SJCRH30 (cell line): ENCODE results near the gene FHIT. TPM values are rescaled to one million over a fixed set of nuclear protein-coding genes. Genes with fewer than 3 reads are reported as not detected.
A peak's percentile ranks its signal among the peaks of the same experiment; 100 is the strongest.
"Not testable (repeated sequence)": the region's sequence is repeated elsewhere in the genome, so short reads cannot be mapped to it uniquely, and the experiment has no call there.

Experiments used
- DNase-seq, 2 experiments: peaks; one replicate each; pipeline ENCODE4 v3.0.0-alpha.2; 2015 to 2020
- H3K27ac ChIP-seq: fragments of 250-450 bp; sonication (Bioruptor Pico); 2 replicates; pipeline ENCODE4 v1.5.1; 2020; ENCODE audit warnings: mild to moderate bottlenecking, moderate library complexity
- H3K27me3 ChIP-seq: fragments of 250-450 bp; sonication (Bioruptor Pico); 2 replicates; pipeline ENCODE4 v1.5.1; 2020; ENCODE audit warnings: mild to moderate bottlenecking, moderate library complexity
- H3K36me3 ChIP-seq: fragments of 250-450 bp; sonication (Bioruptor Pico); 2 replicates; pipeline ENCODE4 v1.5.1; 2020; ENCODE audit warnings: mild to moderate bottlenecking, moderate library complexity
- H3K4me1 ChIP-seq: fragments of 250-450 bp; sonication (Bioruptor Pico); 2 replicates; pipeline ENCODE4 v1.5.1; 2020; ENCODE audit warnings: mild to moderate bottlenecking, moderate library complexity
- H3K4me3 ChIP-seq: fragments of 250-450 bp; sonication (Bioruptor Pico); 2 replicates; pipeline ENCODE4 v1.5.1; 2020; ENCODE audit warnings: mild to moderate bottlenecking, moderate library complexity
- H3K9me3 ChIP-seq: fragments of 250-450 bp; sonication (Bioruptor Pico); replicated peaks from 2 replicates; pipeline ENCODE4 v1.5.1; 2020; ENCODE audit warnings: mild to moderate bottlenecking, moderate library complexity
- total RNA-seq: library from RNA; depleted of rRNA; stranded (reverse); fragments of >200 nt; shearing (Covaris generic); gene quantifications from 2 replicates; pipeline ENCODE4 v1.2.3, GENCODE V29; 2014

FHIT gene
- total RNA-seq, 1 experiment from 2014 or later = 2.2 TPM

- Histone ChIP-seq H3K4me3 (no peak overlapping the region), H3K27ac (no peak overlapping the region), H3K36me3 (no peaks in the 10 kb centered on the region), H3K27me3 (no peaks in the 10 kb centered on the region), H3K9me3 (no peaks in the 10 kb centered on the region), H3K4me1 (no peaks in the 10 kb centered on the region)
- no peak for DNase-seq
Observed at GRCh38 chr3:61081554-61081953, 169.7 kb downstream of the FHIT start.

- H3K9me3 ChIP-seq = no peaks in the 10 kb centered on the region
- no peak for DNase-seq
- no peak overlapping the region for H3K27ac ChIP-seq
- H3K36me3 ChIP-seq = no peaks in the 10 kb centered on the region
- no peaks in the 10 kb centered on the region for H3K4me1 ChIP-seq
- H3K4me3 ChIP-seq = no peak overlapping the region
- no peaks in the 10 kb centered on the region for H3K27me3 ChIP-seq
Observed at GRCh38 chr3:61080737-61081445, 170.4 kb downstream of the FHIT start.

GRCh38 chr3:61078048-61078752 lies 173.1 kb downstream of the FHIT start:
- DNase-seq = no peak
- H3K9me3 ChIP-seq = no peaks in the 10 kb centered on the region

GRCh38 chr3:61077551-61077950 lies 173.7 kb downstream of the FHIT start:
- no peak overlapping the region for H3K27ac ChIP-seq
- H3K36me3 ChIP-seq = no peaks in the 10 kb centered on the region
- H3K27me3 ChIP-seq = no peaks in the 10 kb centered on the region
- H3K4me3 ChIP-seq = no peak overlapping the region
- H3K4me1 ChIP-seq = no peaks in the 10 kb centered on the region
- DNase-seq = no peak
- no peaks in the 10 kb centered on the region for H3K9me3 ChIP-seq

More at GRCh38 chr3:61078048-61078752, 173.1 kb downstream of the FHIT start:
- H3K4me1 ChIP-seq = no peaks in the 10 kb centered on the region
- H3K27me3 ChIP-seq = no peaks in the 10 kb centered on the region
- no peak overlapping the region for H3K4me3 ChIP-seq
- no peak overlapping the region for H3K27ac ChIP-seq
- H3K36me3 ChIP-seq = no peaks in the 10 kb centered on the region

- H3K4me1 ChIP-seq = no peaks in the 10 kb centered on the region
- no peaks in the 10 kb centered on the region for H3K9me3 ChIP-seq
- DNase-seq = no peak
Observed at GRCh38 chr3:61074783-61075182, 176.5 kb downstream of the FHIT start.

GRCh38 chr3:61073566-61074165 lies 177.6 kb downstream of the FHIT start:
- Histone ChIP-seq H3K4me1 (no peaks in the 10 kb centered on the region), H3K27ac (no peak overlapping the region), H3K27me3 (no peaks in the 10 kb centered on the region), H3K4me3 (no peak overlapping the region), H3K36me3 (no peaks in the 10 kb centered on the region), H3K9me3 (no peaks in the 10 kb centered on the region)
- DNase-seq = no peak

More at GRCh38 chr3:61074783-61075182, 176.5 kb downstream of the FHIT start:
- Histone ChIP-seq H3K27me3 (no peaks in the 10 kb centered on the region), H3K36me3 (no peaks in the 10 kb centered on the region), H3K27ac (no peak overlapping the region), H3K4me3 (no peak overlapping the region)

GRCh38 chr3:61068084-61068483 lies 183.2 kb downstream of the FHIT start:
- Histone ChIP-seq H3K4me3 (no peak overlapping the region), H3K27me3 (no peaks in the 10 kb centered on the region), H3K4me1 (no peaks in the 10 kb centered on the region), H3K9me3 (no peaks in the 10 kb centered on the region), H3K27ac (no peak overlapping the region), H3K36me3 (no peaks in the 10 kb centered on the region)
- DNase-seq = no peak

GRCh38 chr3:61066800-61067199 lies 184.5 kb downstream of the FHIT start:
- H3K4me1 ChIP-seq = no peaks in the 10 kb centered on the region
- no peak for DNase-seq
- H3K9me3 ChIP-seq = no peaks in the 10 kb centered on the region
- no peak overlapping the region for H3K4me3 ChIP-seq
- H3K27me3 ChIP-seq = no peaks in the 10 kb centered on the region
- no peak overlapping the region for H3K27ac ChIP-seq
- H3K36me3 ChIP-seq = no peaks in the 10 kb centered on the region

GRCh38 chr3:61066222-61066621 lies 185.0 kb downstream of the FHIT start:
- DNase-seq, H3K4me3 ChIP-seq, H3K36me3 ChIP-seq, H3K27me3 ChIP-seq, H3K9me3 ChIP-seq, H3K4me1 ChIP-seq, H3K27ac ChIP-seq: not testable (repeated sequence)

GRCh38 chr3:61065451-61066011 lies 185.7 kb downstream of the FHIT start:
- no peaks in the 10 kb centered on the region for H3K36me3 ChIP-seq
- H3K9me3 ChIP-seq = no peaks in the 10 kb centered on the region
- no peaks in the 10 kb centered on the region for H3K4me1 ChIP-seq
- H3K27me3 ChIP-seq = no peaks in the 10 kb centered on the region
- H3K4me3 ChIP-seq = no peak overlapping the region
- no peak overlapping the region for H3K27ac ChIP-seq
- DNase-seq = no peak

- H3K27me3 ChIP-seq = no peaks in the 10 kb centered on the region
- no peak overlapping the region for H3K4me3 ChIP-seq
- no peaks in the 10 kb centered on the region for H3K4me1 ChIP-seq
- H3K27ac ChIP-seq = no peak overlapping the region
- no peaks in the 10 kb centered on the region for H3K9me3 ChIP-seq
- no peak for DNase-seq
- H3K36me3 ChIP-seq = no peaks in the 10 kb centered on the region
Observed at GRCh38 chr3:61061092-61061723, 190.0 kb downstream of the FHIT start.

GRCh38 chr3:61060411-61060861 lies 190.8 kb downstream of the FHIT start:
- DNase-seq = peak in 1 of 2 experiments; percentile 1
- no peaks in the 10 kb centered on the region for H3K4me1 ChIP-seq
- H3K27ac ChIP-seq = no peak overlapping the region
- no peaks in the 10 kb centered on the region for H3K9me3 ChIP-seq
- H3K36me3 ChIP-seq = no peaks in the 10 kb centered on the region
- no peak overlapping the region for H3K4me3 ChIP-seq
- H3K27me3 ChIP-seq = no peaks in the 10 kb centered on the region

GRCh38 chr3:61058836-61059235 lies 192.4 kb downstream of the FHIT start:
- H3K4me1 ChIP-seq = no peaks in the 10 kb centered on the region
- H3K4me3 ChIP-seq = no peak overlapping the region

GRCh38 chr3:61057464-61057863 lies 193.8 kb downstream of the FHIT start:
- H3K27me3 ChIP-seq = no peaks in the 10 kb centered on the region
- H3K4me1 ChIP-seq = no peaks in the 10 kb centered on the region
- H3K27ac ChIP-seq = no peak overlapping the region
- no peaks in the 10 kb centered on the region for H3K9me3 ChIP-seq
- H3K36me3 ChIP-seq = no peaks in the 10 kb centered on the region
- no peak overlapping the region for H3K4me3 ChIP-seq
- DNase-seq = no peak

More at GRCh38 chr3:61058836-61059235, 192.4 kb downstream of the FHIT start:
- no peak for DNase-seq
- no peak overlapping the region for H3K27ac ChIP-seq
- no peaks in the 10 kb centered on the region for H3K36me3 ChIP-seq
- H3K9me3 ChIP-seq = no peaks in the 10 kb centered on the region
- H3K27me3 ChIP-seq = no peaks in the 10 kb centered on the region

GRCh38 chr3:61055447-61055846 lies 195.8 kb downstream of the FHIT start:
- no peaks in the 10 kb centered on the region for H3K36me3 ChIP-seq
- DNase-seq = no peak
- H3K4me3 ChIP-seq = no peak overlapping the region
- no peaks in the 10 kb centered on the region for H3K9me3 ChIP-seq
- H3K4me1 ChIP-seq = no peaks in the 10 kb centered on the region
- no peaks in the 10 kb centered on the region for H3K27me3 ChIP-seq
- no peak overlapping the region for H3K27ac ChIP-seq
